B cell (primary cell): ENCODE data around the gene CCDC138.

Experiments used
- CTCF ChIP-seq: fragments of 200-600 bp; IDR thresholded peaks from one replicate; pipeline ENCODE4 v1.8.0; 2022; ENCODE audit warnings: antibody characterized with exemption, mild to moderate bottlenecking
- EZH2 ChIP-seq: IDR thresholded peaks from 2 replicates; pipeline ENCODE4 v1.6.1; 2012; ENCODE audit warnings: borderline replicate concordance, low read depth, mild to moderate bottlenecking, moderate library complexity, low read length; ENCODE audit not compliant: insufficient read depth, poor library complexity, severe bottlenecking

- TF ChIP-seq CTCF = no peak
- no peak for TF ChIP-seq EZH2
These were observed 119.3 kb downstream of the CCDC138 start for GRCh38 chr2:108905906-108906305.
